Calu3 (cell line): ENCODE measurements around the gene IKZF3. TPM values are rescaled to one million over a fixed set of nuclear protein-coding genes. Genes with fewer than 3 reads are reported as not detected.

Experiments used
- BruUV-seq: library from RNA; stranded (reverse); fragments of 400-500 nt; replicated peaks from 2 replicates; lab custom pipeline; 2021; lab: Mats Ljungman, UMichigan
- CTCF ChIA-PET: fragments of 300-600 bp; sonication (Branson Sonifier 250); formaldehyde crosslinking; loops from one replicate; lab custom pipeline; 2022; ENCODE audit warnings: antibody characterized with exemption; lab: Charles Lee
- DNase-seq: peaks from one replicate; pipeline ENCODE4 v3.0.0; 2022
- H3K27ac Mint-ChIP-seq: one replicate; pipeline ENCODE4 v1.8.0; 2022; ENCODE audit warnings: mixed read lengths; ENCODE audit not compliant: unreplicated experiment
- H3K27me3 Mint-ChIP-seq: one replicate; pipeline ENCODE4 v1.8.0; 2022; ENCODE audit warnings: mixed read lengths; ENCODE audit not compliant: unreplicated experiment
- H3K36me3 Mint-ChIP-seq: one replicate; pipeline ENCODE4 v1.8.0; 2022; ENCODE audit warnings: mild to moderate bottlenecking, moderate library complexity, mixed read lengths; ENCODE audit not compliant: insufficient read depth, unreplicated experiment
- H3K4me1 Mint-ChIP-seq: one replicate; pipeline ENCODE4 v1.8.0; 2022; ENCODE audit warnings: mild to moderate bottlenecking, low read depth, mixed read lengths; ENCODE audit not compliant: unreplicated experiment
- H3K4me3 Mint-ChIP-seq: one replicate; pipeline ENCODE4 v1.8.0; 2022; ENCODE audit warnings: mild to moderate bottlenecking, low read depth, moderate library complexity, mixed read lengths; ENCODE audit not compliant: unreplicated experiment
- H3K9me3 Mint-ChIP-seq: one replicate; pipeline ENCODE4 v1.8.0; 2022; ENCODE audit warnings: low read depth, mixed read lengths; ENCODE audit not compliant: unreplicated experiment
- intact Hi-C: fragments of 100-400 bp; cut with micrococcal nuclease; formaldehyde crosslinking; loops from one replicate; pipeline ENCODE4 v1.10.0; 2022; ENCODE audit not compliant: unreplicated experiment
- microRNA-seq: library from miRNA; unstranded; fragments of <30 nt; microRNA quantifications from one replicate; pipeline ENCODE4 v1.2.0, GENCODE V29; 2022
- total RNA-seq: library from RNA; stranded (reverse); gene quantifications from 2 replicates; pipeline ENCODE4 v1.2.3, GENCODE V29; 2022
- TF ChIP-seq, protein P1 (sequence below): fragments of 200-600 bp; IDR thresholded peaks from one replicate; pipeline ENCODE4 v1.8.0; 2022; ENCODE audit warnings: antibody characterized with exemption; ENCODE audit not compliant: unreplicated experiment

The IKZF3 gene
- total RNA-seq, 1 experiment from 2014 or later: 30.9 TPM

DNA sequence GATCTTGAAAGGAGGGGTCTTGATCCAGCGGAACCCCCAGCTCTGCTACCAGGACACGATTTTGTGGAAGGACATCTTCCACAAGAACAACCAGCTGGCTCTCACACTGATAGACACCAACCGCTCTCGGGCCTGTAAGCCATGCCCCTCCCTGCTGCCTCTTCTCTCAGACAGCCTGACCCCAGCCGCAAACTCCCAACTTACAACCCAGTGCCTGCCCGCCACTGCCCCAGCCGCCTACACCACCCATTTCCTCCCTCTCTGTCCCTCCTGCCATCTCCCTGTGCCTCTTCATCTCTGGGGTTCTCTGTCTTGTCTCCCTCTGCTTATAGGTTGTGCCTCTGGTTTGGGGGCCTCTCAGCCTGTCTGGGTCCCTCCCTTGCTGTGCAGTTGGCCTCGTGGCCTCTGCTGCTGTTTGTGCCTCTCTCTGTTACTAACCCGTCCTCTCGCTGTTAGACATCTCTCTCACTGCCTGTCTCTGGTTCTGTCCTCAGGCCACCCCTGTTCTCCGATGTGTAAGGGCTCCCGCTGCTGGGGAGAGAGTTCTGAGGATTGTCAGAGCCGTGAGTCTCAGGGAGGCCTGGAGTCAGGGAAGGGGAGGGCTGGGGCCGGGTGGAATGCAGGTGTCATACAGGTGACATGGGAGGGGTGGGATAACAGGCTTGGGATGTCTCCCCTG lies 154.7 kb downstream of the IKZF3 start:
- Mint-ChIP-seq H3K36me3 (peaks cover 98% of the 10 kb centered on the region), H3K27me3 (no peaks in the 10 kb centered on the region), H3K4me3 (peak overlapping the region; percentile 0), H3K4me1 (peaks cover 55% of the 10 kb centered on the region), H3K27ac (peak overlapping the region; percentile 3), H3K9me3 (no peaks in the 10 kb centered on the region)
- DNase-seq: no peak
- intact Hi-C loops: loop anchor here (5.0 kb wide), 1 partner anchor 388 kb away; no protein-coding TSS in a partner anchor
- no TSS peak for BruUV-seq
- TF ChIP-seq, protein P1, sequence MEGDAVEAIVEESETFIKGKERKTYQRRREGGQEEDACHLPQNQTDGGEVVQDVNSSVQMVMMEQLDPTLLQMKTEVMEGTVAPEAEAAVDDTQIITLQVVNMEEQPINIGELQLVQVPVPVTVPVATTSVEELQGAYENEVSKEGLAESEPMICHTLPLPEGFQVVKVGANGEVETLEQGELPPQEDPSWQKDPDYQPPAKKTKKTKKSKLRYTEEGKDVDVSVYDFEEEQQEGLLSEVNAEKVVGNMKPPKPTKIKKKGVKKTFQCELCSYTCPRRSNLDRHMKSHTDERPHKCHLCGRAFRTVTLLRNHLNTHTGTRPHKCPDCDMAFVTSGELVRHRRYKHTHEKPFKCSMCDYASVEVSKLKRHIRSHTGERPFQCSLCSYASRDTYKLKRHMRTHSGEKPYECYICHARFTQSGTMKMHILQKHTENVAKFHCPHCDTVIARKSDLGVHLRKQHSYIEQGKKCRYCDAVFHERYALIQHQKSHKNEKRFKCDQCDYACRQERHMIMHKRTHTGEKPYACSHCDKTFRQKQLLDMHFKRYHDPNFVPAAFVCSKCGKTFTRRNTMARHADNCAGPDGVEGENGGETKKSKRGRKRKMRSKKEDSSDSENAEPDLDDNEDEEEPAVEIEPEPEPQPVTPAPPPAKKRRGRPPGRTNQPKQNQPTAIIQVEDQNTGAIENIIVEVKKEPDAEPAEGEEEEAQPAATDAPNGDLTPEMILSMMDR: no peak
- CTCF ChIA-PET: interaction anchor here (1.1 to 161.2 kb wide), 10 partner anchors 5 to 318 kb away, joined by 3 to 42089 read pairs (median 210); partner anchors contain the start of genes ERBB2, GRB7, GSDMA and GSDMB

Small RNA genes within 50 kb of the gene (microRNA-seq; reads per million reads assigned to microRNA genes)
- gene MIR4728: 306 reads per million, percentile 74 among the genes with 10 or more reads in this experiment

Other genes with a start within 250 kb of the IKZF3 start
- gene PPP1R1B, start 237.4 kb downstream of the IKZF3 start, total RNA-seq: 8.3 and 11.1 TPM in 2 replicates
- 2,579 and 2,697 TPM in 2 replicates for gene STARD3, start 227.2 kb downstream of the IKZF3 start, total RNA-seq
- 51.5 and 61.1 TPM in 2 replicates for gene TCAP, start 199.0 kb downstream of the IKZF3 start, total RNA-seq
- 1.3 and 3.2 TPM in 2 replicates for gene PNMT, start 195.9 kb downstream of the IKZF3 start, total RNA-seq
- gene PGAP3, start 176.3 kb downstream of the IKZF3 start, total RNA-seq: 1,186 and 1,276 TPM in 2 replicates
- gene ERBB2, start 164.2 kb downstream of the IKZF3 start, total RNA-seq: 4,829 and 4,830 TPM in 2 replicates
- 2,121 and 2,217 TPM in 2 replicates for gene MIEN1, start 133.8 kb downstream of the IKZF3 start, total RNA-seq
- 2,531 and 2,746 TPM in 2 replicates for gene GRB7, start 126.4 kb downstream of the IKZF3 start, total RNA-seq
- gene ZPBP2, start 3.9 kb upstream of the IKZF3 start, total RNA-seq: not detected in 2 replicates
- gene GSDMB, start 54.3 kb upstream of the IKZF3 start, total RNA-seq: 711 and 1,257 TPM in 2 replicates
- gene ORMDL3, start 63.3 kb upstream of the IKZF3 start, total RNA-seq: 1,738 and 1,968 TPM in 2 replicates
- gene LRRC3C, start 63.4 kb upstream of the IKZF3 start, total RNA-seq: not detected in 2 replicates
- gene GSDMA, start 98.7 kb upstream of the IKZF3 start, total RNA-seq: 0.33 and 1.9 TPM in 2 replicates
- 2,152 and 2,179 TPM in 2 replicates for gene PSMD3, start 116.5 kb upstream of the IKZF3 start, total RNA-seq
- 0.38 TPM in 1 of 2 replicates, not detected in the other for gene CSF3, start 151.1 kb upstream of the IKZF3 start, total RNA-seq
- gene MED24, start 190.1 kb upstream of the IKZF3 start, total RNA-seq: 679 and 725 TPM in 2 replicates
- gene THRA, start 198.7 kb upstream of the IKZF3 start, total RNA-seq: 107 and 133 TPM in 2 replicates
- gene NR1D1, start 236.3 kb upstream of the IKZF3 start, total RNA-seq: 35.0 and 36.4 TPM in 2 replicates